ENCODE results near the gene EPHB2.
"Not testable (repeated sequence)": the region's sequence is repeated elsewhere in the genome, so short reads cannot be mapped to it uniquely, and the experiment has no call there.

Gene EPHB2

DNA sequence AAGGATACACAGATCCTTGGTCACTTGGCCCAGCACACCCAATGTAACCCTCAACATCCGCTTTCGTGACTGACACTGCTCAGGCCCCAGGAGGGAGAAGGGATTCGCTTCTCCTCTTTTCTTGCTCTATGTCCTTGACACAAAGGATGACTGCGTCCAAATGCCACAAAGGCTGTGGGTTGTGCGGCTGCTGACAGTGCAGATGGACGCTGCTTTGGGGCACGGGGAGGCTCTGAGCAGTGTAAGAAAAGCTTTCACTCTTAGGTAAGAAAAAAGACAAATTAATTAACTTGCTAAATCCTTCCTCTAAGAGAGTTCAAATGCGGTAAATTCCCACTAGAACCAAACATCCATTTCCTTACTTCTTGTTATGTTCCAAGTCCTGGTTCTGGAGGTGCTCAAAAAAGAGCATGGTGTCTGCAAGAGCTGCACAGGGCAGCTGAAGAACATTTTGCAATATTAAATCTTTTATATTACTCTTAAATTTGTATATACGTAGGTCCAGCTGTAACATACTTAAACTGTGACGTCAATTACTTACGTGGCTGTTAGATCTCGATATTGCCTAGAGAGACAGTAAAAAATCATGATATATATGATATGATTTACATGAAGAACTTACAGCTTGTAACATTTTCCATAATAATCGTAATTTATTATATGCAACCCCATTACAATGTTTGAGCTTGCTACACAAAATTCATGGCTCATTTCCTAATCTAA, 19.4 kb upstream of the EPHB2 start:
- DNase-seq = no peak

DNA sequence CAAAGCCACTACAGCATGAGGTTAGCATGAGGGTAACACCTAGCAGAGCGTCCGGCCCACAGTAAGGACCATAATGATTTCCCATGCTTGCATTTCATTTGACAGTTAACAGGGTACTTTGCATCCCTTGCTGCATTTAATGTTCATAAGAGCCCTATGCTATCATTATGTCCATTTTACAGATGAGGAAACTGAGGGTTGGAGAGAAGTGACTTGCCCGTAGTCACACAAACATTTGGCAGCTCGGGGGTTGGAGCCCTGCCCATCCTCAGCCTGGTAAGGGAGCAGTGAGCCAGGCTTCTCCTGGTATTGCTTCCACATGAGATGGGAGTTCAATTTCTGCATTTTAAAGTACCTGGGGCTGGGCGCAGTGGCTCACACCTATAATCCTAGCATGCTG, 16.5 kb upstream of the EPHB2 start:
- DNase-seq = no peak

DNA sequence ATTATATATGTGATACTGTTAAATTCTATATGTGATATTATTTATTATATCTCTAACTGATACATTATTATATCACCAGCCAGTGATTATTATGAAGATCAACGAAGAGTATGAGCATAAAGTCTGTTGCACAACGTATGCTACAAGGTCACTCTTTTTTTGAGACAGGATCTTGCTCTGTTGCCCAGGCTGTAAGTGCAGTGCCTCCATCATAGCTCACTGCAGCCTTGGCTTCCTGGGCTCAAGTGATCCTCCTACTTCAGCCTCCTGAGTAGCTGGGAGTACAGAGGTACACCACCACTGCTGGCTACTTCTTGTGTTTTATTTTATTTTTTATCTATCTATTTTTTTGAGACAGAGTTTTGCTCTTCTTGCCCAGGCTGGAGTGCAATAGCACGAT, 14.0 kb upstream of the EPHB2 start:
- no peak for DNase-seq

DNA sequence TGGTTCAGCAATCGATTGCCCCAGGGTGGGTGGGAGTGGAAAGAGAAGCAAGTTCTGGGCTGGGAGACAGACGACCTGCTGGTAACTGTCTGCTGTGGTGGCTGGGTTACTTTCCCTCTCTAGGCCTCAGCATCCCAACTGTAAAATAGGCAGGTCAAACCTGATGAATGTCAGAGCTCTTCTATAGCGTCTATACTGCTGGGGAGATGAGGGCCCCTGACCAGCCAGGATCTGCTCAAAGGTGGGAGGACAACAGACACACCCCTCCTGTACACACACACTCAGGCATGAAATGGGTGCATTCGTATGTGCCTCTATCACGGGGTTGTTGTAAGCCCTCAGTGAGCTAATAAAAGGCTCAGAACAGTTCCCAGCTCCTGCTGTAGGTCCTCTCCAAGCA, 12.7 kb upstream of the EPHB2 start:
- no peak for DNase-seq

DNA sequence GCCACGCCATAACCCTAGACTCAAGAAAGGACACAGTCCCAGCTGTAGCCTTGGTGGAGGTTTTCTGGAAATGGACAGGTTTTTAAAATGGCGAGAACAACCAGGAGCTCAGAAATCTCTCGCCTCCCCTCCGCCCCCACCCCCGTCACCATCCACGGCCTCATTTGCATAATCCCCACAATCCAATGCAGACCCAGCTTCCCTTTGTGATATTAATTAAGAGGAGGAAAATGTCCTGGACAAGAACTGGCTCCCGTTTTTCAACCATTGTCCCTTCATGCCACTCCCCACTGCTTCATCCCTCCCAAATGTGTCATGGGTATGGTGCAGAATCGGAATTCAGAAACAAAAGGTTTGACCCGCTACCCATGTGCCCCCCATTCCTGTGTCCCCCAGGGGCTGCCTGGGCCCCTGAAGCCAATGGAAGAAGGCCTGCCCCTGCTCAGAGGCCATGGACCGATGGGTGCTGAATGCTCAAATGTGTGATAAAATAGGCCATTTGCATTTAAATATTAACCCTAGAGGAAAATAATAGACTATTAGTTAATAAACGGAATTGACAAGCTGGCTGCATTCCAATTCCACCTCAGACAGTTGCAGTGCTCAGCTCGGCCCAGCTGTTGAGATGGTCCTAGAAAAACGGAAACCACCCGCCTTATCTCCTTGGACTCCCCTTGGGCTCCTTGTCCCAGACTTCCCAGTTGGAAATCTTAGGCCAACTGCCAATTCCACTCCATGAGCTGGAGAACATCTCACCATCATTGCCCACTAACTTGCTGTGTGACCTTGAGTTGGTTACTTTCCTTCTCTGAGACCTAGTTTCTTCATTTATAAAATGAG, 10.7 kb upstream of the EPHB2 start:
- DNase-seq = no peak

DNA sequence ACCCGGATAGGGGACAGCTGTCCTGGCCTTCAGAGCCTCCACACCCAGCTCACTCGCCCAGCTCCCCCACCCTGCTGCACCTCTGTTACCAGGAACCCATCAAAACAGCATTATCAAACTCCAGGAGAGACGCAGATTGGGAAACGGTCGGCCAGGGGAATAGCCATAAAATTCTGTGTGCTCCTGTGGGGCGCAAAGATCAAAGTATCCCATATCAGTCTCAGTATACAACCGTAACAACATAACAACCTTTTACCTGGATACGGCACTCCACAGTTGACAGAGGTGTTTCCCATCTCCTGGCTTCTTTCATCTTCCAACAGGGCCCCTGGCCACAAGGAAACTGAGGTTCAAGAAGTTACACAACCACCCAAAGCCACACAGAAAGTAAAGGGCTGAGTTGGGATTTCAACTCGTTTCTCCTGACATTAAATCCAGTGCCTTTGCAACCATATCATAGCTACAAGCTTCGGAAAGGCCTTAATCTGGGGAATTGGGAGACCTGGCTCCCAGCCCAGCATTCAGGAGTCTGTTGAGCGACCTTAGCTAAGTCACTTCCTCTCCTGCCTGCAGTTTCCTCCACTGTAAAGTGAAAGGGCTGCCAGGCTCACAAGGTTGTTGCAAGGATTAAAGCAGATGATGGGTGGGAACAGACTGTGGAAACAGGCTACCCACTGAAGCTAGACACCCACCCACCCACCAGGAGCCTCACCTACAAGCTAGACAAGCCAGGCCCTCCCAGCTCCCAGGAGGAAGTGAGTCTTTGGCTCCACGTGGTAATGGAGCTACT, 8.1 kb upstream of the EPHB2 start:
- DNase-seq = no peak

DNA sequence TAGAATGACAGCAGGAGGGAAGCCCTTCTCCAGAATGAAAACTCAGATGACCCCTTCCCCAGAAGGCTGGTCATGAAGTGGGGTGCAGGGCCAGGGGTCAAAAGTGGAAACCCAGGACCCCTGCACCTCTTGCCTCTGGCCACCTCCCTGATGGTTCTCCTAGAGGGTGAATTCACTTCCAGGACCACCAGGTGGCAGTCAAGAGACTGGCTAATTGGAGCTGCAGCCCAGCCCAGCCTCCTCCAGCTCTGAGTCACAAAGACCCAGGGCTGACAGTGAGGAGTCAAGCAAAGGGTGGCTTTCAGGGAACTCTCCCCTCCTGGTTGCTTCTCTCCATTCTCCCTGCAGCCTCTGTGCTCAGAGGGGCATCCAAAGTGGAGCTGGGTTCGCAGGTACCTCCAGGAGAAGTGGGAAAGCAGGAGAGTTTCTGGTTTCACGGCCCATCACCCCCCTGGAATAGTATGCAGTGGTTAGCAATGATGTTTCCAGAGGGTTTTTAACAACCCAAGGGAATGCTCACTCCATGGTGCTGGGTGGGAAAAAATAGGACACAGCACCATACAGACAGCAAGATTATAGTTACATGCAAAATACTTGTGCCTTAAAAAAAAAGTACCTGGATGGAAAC, 6.1 kb upstream of the EPHB2 start:
- peak; percentile 90 for DNase-seq

DNA sequence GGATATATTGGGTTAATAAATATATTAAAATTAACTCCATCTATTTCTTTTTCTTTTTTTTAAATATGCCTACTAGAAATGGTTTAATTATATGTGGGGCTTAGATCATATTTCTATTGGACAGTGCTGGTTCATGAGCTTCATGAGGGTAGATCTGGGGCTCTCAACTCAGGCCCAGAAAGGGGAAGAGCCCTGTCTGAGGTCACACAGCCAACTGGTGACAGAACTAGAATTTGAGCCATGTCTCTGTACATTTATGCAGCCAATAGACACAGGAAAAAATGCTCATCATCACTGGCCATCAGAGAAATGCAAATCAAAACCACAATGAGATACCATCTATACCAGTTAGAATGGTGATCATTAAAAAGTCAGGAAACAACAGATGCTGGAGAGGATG, 5.1 kb upstream of the EPHB2 start:
- DNase-seq = no peak

DNA sequence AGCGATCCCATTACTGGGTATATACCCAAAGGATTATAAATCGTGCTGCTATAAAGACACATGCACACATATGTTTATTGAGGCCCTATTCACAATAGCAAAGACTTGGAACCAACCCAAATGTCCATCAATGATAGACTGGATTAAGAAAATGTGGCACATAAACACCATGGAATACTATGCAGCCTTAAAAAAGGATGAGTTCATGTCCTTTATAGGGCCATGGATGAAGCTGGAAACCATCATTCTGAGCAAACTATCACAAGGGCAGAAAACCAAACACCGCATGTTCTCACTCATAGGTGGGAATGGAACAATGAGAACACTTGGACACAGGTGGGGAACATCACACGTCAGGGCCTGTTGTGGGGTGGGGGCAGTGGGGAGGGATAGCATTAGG, 4.5 kb upstream of the EPHB2 start:
- not testable (repeated sequence) for DNase-seq

DNA sequence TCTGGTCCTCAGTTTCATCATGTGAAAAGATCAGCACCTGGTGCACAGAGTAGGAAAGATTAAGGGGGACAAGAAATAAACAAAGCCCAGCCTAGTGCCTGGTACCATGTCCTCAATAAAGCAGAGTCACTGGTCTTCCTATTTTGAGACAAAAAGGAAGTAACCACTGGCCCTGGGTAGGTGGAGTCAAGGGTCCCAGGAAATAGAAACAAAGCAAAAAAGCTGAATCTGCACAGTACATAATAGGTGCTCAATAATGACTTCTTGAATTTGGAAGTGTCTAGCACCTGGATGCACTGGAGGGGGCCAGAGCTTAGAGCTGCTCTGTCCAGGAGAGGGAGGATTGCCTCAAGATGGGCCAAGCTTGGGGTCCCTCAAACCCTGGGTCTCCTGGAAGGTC, 1.9 kb upstream of the EPHB2 start:
- no peak for DNase-seq

DNA sequence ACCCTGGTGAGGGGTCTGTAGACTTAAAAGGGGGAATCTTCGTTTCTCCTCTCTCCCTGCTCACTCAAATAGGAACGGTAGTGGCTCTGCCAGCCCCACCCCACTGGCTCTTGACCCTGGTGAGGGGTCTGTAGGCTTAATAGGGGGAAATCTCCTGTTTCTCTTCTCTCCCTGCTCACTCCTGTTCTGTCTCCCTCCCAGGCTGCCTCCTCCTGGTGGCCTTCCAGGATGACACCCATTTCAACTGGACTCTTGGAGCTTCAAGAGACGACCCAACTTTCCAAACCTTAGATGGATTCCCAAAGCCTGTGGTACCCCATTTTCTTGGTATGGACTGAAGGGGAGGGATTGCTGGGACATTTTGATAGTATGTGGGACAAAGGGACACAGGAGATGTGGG, 1.4 kb upstream of the EPHB2 start:
- no peak for DNase-seq

DNA sequence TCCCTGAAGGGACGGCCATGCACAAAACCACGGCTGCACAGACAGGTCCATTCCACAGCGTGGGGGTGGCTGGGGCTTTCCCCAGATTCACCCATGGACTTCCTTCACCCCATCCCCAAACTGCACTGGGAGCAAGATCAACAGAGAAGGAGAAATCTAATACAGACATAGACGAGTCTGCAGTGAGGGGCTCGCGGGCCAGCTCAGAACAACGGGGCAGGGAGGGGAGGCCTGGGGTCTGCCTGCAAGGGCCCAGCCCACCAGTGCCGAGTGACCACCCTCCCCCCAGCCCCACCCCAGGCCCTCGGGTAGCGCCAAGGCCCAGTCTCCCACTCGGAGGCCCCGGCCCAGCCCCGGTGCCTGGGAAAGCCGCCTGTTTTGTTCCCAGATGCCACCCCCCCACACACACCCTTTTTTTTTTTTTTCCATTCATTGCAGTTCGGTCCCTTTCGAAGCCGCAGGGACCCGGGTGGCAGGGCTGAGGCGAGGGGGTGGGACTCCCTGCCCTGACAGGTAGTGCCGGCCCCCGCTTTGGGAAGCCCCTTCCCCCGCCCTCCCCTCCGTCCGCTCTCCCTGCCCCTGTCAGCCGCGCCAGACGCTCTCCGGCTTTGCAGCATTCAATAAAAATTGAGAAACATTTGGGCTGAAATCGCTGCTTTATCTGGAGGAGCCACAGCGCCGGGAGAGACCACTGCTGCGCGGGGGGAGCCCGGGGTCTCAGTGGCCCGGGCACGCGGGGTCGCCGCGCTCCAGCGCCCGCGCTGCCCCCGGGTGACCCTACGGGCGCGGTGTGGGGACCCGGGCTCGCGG, 543 bp upstream of the EPHB2 start:
- DNase-seq = peak; percentile 81

DNA sequence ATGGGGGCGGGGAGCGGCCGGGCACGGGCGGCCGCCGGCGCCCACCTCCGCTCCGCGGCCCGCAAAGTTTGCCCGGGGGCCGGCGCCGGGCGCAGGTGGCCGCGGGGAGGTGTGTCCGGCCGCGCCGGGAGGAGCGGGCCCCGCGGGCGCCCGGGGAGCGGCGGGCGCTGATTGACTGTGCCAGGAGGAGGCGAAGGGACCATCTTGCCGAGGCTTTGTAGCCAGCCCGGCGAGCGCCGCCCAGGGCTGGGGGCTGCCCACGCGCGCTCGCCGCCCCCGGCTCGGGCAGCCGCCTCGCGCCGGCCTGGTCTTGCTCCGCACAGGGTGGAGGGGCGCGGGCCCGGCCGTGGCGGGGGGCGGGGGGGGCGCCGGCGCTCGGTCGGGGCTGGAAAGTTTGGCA, 432 bp downstream of the EPHB2 start:
- DNase-seq = no peak

DNA sequence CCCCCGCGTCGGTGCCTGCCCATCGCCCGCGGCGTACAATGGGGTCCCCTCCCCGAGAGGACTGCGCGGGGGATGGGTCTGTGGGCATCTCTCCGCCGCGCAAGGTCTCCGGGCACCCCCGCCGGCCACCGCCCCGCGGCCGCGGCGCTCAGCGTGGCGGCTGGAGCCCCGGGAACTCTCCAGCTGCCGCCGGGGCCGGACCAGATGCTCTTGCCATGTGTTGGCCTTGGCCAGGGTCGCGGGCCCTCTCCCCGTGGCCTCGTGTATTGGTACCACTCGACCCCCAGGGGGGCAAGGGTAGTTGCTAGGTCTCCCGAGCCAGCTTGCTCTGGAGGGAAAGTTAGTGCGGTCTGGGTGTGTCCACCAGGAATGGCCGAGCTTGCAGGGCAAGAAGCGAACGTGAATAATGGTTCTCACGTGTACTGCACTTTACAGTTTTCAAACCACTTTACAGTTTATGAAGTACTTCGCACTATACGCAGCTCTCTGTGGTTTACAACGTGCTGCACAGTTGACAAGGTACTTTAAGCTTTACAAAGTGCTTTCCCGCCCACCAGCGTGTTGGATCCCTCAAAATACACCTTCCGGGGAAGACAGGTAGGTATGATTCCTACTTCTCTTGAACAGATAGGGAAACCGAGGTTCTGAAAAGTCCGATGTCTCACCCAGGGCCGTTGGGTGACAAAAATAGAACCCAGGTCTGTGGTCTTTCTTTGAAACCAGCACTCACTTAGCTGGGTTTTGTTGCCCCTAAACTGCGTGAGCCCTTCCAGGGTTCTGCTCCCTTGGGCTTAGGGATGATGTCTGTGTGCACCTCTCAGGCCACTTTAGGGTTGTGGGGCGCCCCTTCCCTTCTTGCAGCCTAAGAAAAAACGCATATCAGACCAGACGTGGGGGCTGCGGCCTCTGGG, 1.2 kb downstream of the EPHB2 start:
- no peak for DNase-seq

DNA sequence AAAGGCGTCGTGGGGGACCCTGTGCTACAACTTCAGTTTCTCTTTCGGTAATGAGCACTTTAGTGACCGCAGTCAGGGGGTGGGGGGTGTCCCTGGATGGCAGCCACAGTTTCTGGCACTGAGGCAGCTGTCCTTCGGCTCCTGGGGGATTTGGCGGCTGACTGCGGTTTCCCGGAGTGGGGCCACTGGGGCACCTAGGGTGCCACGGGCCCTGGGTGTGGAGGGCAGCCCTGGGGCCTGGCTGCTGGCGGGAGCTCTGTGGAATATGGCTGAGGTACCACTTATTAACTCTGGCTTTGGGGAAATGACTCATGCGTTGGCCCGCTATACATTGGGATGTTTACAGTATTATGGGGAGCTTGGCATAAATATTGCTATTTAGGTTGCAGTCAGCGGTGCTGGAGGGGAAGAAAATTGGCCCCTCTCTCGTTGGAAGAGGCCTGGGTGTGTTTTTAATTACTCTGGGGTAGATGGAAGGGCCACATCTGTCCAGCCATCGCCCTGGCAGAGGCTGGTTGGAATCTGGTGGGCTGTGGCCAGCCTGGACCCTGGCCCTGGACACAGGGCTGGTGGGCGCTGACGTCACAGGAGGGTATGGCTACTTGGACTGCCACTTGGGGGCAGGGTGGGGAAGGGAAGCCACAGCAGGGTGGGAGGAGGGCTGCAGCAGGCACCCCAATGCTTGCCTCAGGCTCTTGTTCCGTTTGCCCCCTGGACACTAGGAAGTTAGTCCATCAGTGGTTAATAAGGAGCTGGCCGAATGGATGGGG, 2.0 kb downstream of the EPHB2 start:
- peak; percentile 64 for DNase-seq

DNA sequence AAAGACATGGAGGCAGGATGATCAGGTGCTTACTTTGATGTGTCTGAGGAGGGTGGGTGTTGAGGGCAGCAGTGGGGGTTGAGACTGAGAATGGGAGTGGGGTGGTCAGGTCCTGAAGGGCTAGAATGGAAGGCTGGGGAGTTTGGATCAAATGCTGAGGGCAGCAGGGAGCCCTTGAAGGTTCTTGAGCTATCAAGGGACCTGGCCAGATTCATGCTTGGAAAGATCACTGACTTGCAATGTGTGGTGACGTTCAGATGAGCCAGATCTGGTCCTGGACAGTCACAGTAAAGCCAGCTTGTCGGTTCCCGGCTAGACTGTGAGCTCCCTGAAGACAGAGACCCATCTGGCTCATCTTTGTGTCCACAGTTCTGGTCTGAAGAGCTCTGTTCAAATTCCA, 3.8 kb downstream of the EPHB2 start:
- no peak for DNase-seq

DNA sequence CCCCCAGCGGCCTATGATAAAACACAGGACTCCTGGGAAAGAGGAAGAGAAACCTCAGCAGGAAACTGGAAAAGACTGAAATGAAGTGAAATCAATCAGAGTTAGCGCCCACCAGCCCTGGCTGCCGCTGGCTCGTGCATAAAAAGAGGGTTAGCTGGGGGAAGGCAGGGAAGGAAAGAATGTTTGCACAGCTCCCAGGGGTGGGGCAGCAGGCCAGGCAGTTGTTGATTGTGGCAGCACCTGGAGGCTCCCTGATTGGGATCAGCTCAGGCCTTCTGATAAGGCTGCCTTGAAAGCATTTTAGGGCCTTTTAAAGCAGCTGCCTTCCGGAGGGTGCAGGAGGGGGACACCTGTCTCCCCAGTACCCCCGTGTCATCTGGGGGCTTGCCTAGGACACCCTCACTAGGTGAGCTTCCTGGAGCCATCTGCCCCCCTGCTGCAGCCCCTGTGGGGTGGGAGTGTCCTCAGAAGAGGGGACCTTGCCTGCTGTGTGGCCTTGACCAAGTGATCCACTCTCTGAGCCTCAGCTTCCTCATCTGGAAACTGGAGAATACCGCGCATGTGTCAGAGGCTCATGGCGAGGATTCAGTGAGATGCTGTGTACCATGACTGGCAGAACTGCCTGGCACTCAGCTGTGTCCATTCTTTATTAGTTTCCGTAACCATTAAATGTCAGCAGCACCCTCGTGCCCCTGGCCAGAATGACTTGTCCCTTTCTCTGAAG, 6.6 kb downstream of the EPHB2 start:
- no peak for DNase-seq

DNA sequence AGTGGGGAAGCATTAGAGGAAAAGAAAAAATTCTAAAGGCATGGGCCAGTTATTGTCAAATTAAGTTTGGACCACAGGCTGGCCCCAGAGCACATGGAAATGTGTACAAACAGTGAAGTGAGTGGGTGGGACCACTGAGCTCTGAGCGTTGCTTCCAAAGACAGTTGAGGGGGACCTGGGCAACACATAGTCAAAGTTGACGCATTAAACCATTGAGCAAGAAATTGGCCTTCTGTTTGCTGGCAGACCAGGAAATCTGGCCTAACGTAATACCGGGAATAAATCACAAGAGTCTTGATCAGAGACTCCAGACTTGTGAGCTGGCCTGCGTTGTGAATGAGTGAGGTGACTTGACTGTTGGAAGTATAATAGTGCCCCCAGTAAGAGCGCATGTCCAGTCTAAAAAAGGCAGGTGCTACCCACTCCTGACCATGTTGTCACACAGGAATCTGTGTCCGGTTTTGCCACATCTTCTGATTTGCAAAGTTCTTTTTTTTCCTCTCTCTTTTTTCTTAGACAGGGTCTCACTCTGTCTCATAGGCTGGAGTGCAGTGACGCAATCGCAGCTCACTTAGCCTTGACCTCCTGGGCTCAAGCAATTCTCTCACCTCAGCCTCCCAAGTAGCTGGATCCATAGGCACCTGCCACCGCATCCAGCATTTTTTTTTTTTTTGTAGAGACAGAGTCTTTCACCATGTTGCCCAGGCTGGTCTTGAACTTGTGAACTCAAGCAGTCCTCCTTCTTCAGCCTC, 10.7 kb downstream of the EPHB2 start:
- no peak for DNase-seq

All from femur (tissue), 1 donor.